HCT116 (cell line): ENCODE data around the gene ASIC3. TPM values are rescaled to one million over a fixed set of nuclear protein-coding genes. Genes with fewer than 3 reads are reported as not detected.

Experiments used
- ATAC-seq: fragments of 200-7000 bp; cut with Tn5 transposase; 2 replicates; pipeline ENCODE4 v1.9.1; 2020; ENCODE audit warnings: mild to moderate bottlenecking, moderate library complexity
- BruUV-seq: library from RNA; stranded (reverse); fragments of 400-500 nt; replicated peaks from 2 replicates; lab custom pipeline; 2021; lab: Mats Ljungman, UMichigan
- CTCF ChIA-PET: fragments of 300-600 bp; sonication (Branson Sonifier 250); formaldehyde crosslinking; loops from one replicate; lab custom pipeline; 2021; ENCODE audit warnings: antibody characterized with exemption; lab: Charles Lee
- POLR2A ChIA-PET: fragments of 300-600, 350-600 bp; sonication (Branson Sonifier 250); formaldehyde crosslinking; loops from one replicate; lab custom pipeline; 2021; ENCODE audit warnings: antibody characterized with exemption; lab: Charles Lee
- RAD21 ChIA-PET, 2 experiments: fragments of 300-600 bp; sonication (Branson Sonifier 250); formaldehyde crosslinking; loops; one replicate each; lab custom pipeline; 2023; ENCODE audit warnings: low total read pairs in 2 of 2; ENCODE audit not compliant: uncharacterized antibody in 2 of 2, unreplicated experiment in 2 of 2, low non-redundant PET in 1 of 2; lab: Charles Lee
- DNase-seq: peaks from one replicate; pipeline ENCODE4 v3.0.0-alpha.2; 2010; ENCODE audit warnings: low read depth, low spot score
- H2AFZ ChIP-seq: fragments of 200-600 bp; shearing (Covaris generic), sonication (generic); 2 replicates; pipeline ENCODE4 v1.6.1; 2017; ENCODE audit warnings: low read depth, mixed run types, mixed read lengths, antibody characterized with exemption, low read length; ENCODE audit not compliant: poor library complexity, severe bottlenecking
- H3K27ac ChIP-seq: 2 replicates; pipeline ENCODE4 v1.5.1; 2012; ENCODE audit warnings: low read depth, low read length
- H3K27me3 ChIP-seq: fragments of 200-600 bp; sonication (generic); 2 replicates; pipeline ENCODE4 v1.6.1; 2016; ENCODE audit warnings: mixed run types, low read length, mixed read lengths; ENCODE audit not compliant: insufficient read depth
- H3K36me3 ChIP-seq, 2 experiments: fragments of 200-500 bp in 1 of 2; fragments of 200-600 bp in 1 of 2; sonication (Bioruptor generic) in 1 of 2; sonication (generic) in 1 of 2; 2 replicates each; pipeline versions ENCODE4 v1.5.1 to v1.6.1; 2014 to 2016; ENCODE audit warnings: low read length in 2 of 2, inconsistent platforms in 1 of 2, mixed read lengths in 1 of 2, mixed run types in 1 of 2; ENCODE audit not compliant: insufficient read depth in 2 of 2, control insufficient read depth in 1 of 2
- H3K4me1 ChIP-seq, 2 experiments: fragments of 200-600 bp in 1 of 2; sonication (generic) in 1 of 2; 2 replicates each; pipeline versions ENCODE4 v1.5.1 to v1.6.1; 2012 to 2017; ENCODE audit warnings: low read length in 2 of 2, inconsistent platforms in 1 of 2, mild to moderate bottlenecking in 1 of 2, mixed read lengths in 1 of 2, mixed run types in 1 of 2, moderate library complexity in 1 of 2; ENCODE audit not compliant: insufficient read depth in 2 of 2, control insufficient read depth in 1 of 2
- H3K4me2 ChIP-seq: fragments of 200-600 bp; sonication (generic); 2 replicates; pipeline ENCODE4 v1.6.1; 2017; ENCODE audit warnings: mixed run types, low read length, mixed read lengths
- H3K4me3 ChIP-seq, 2 experiments: fragments of 200-600 bp in 1 of 2; sonication (generic) in 1 of 2; replicated peaks in 1 of 2; 2 replicates each; pipeline ENCODE4 v1.5.1; 2011 to 2016; ENCODE audit warnings: low read length in 2 of 2, control low read depth in 1 of 2, low read depth in 1 of 2, mild to moderate bottlenecking in 1 of 2, mixed read lengths in 1 of 2, mixed run types in 1 of 2
- H3K79me2 ChIP-seq: fragments of 200-600 bp; sonication (generic); 2 replicates; pipeline ENCODE4 v1.6.1; 2017; ENCODE audit warnings: mild to moderate bottlenecking, mixed run types, low read length, moderate library complexity, mixed read lengths; ENCODE audit not compliant: insufficient read depth
- H3K9ac ChIP-seq: fragments of 200-600 bp; sonication (generic); 2 replicates; pipeline ENCODE4 v1.6.1; 2016; ENCODE audit warnings: low read length, mixed read lengths
- H3K9me2 ChIP-seq: fragments of 200-600 bp; sonication (generic), shearing (Covaris generic); 2 replicates; pipeline ENCODE4 v1.6.1; 2017; ENCODE audit warnings: mixed run types, mild to moderate bottlenecking, moderate library complexity; ENCODE audit not compliant: insufficient read depth
- H3K9me3 ChIP-seq, 2 experiments: fragments of 200-500 bp in 1 of 2; fragments of 200-600 bp in 1 of 2; sonication (Bioruptor generic) in 1 of 2; sonication (generic) in 1 of 2; 2 replicates each; pipeline ENCODE4 v1.6.1; 2014 to 2017; ENCODE audit warnings: low read length in 2 of 2, mixed read lengths in 2 of 2, inconsistent platforms in 1 of 2, low read depth in 1 of 2, mild to moderate bottlenecking in 1 of 2, mixed run types in 1 of 2, moderate library complexity in 1 of 2; ENCODE audit not compliant: control insufficient read depth in 1 of 2, insufficient read depth in 1 of 2
- H4K20me1 ChIP-seq: fragments of 200-600 bp; sonication (generic), shearing (Covaris generic); 2 replicates; pipeline ENCODE4 v1.6.1; 2017; ENCODE audit warnings: mixed run types, mild to moderate bottlenecking, moderate library complexity; ENCODE audit not compliant: insufficient read depth
- CBX3 ChIP-seq: IDR thresholded peaks from 2 replicates; pipeline ENCODE4 v1.6.1; 2012; ENCODE audit warnings: low read depth
- CEBPB ChIP-seq: IDR thresholded peaks from 2 replicates; pipeline ENCODE4 v1.6.1; 2012; ENCODE audit warnings: low read depth
- EGR1 ChIP-seq: IDR thresholded peaks from 2 replicates; pipeline ENCODE4 v1.6.1; 2012; ENCODE audit warnings: low read depth
- ELF1 ChIP-seq: IDR thresholded peaks from 2 replicates; pipeline ENCODE4 v1.6.1; 2012; ENCODE audit warnings: low read depth, borderline replicate concordance
- EZH2 ChIP-seq: fragments of 200-600 bp; sonication (generic); IDR thresholded peaks from 2 replicates; pipeline ENCODE4 v1.6.1; 2017; ENCODE audit warnings: antibody characterized with exemption, mixed run types
- EZH2phosphoT487 ChIP-seq: fragments of 200-600 bp; IDR thresholded peaks from 2 replicates; pipeline ENCODE4 v1.6.1; 2018; ENCODE audit warnings: antibody characterized with exemption, borderline replicate concordance
- FOSL1 ChIP-seq: IDR thresholded peaks from 2 replicates; pipeline ENCODE4 v1.6.1; 2012; ENCODE audit warnings: low read depth
- POLR2A ChIP-seq: IDR thresholded peaks from 2 replicates; pipeline ENCODE4 v1.7.0; 2011; ENCODE audit warnings: borderline replicate concordance; ENCODE audit not compliant: insufficient read depth, insufficient read length; ENCODE audit errors: extremely low read depth
- POLR2AphosphoS5 ChIP-seq: IDR thresholded peaks from 2 replicates; pipeline ENCODE4 v1.6.1; 2011; ENCODE audit warnings: mild to moderate bottlenecking, low read depth, low read length, moderate library complexity
- REST ChIP-seq: IDR thresholded peaks from 2 replicates; pipeline ENCODE4 v1.6.1; 2012; ENCODE audit warnings: low read depth
- SIN3A ChIP-seq: IDR thresholded peaks from 2 replicates; pipeline ENCODE4 v1.6.1; 2012; ENCODE audit warnings: low read depth
- SRF ChIP-seq: IDR thresholded peaks from 2 replicates; pipeline ENCODE4 v1.6.1; 2012; ENCODE audit warnings: low read depth
- ZBTB33 ChIP-seq: IDR thresholded peaks from 2 replicates; pipeline ENCODE4 v1.6.1; 2011; ENCODE audit warnings: mild to moderate bottlenecking, low read length, moderate library complexity; ENCODE audit not compliant: insufficient replicate concordance; ENCODE audit errors: extremely low read depth
- ZFX ChIP-seq: fragments of 450-650 bp; IDR thresholded peaks from 2 replicates; pipeline ENCODE4 v1.6.1; 2017
- intact Hi-C: fragments of 100-400 bp; cut with micrococcal nuclease; formaldehyde crosslinking; loops from 2 replicates; pipeline ENCODE4 v1.10.0; 2022
- total RNA-seq: library from RNA; stranded (reverse); gene quantifications from one replicate; pipeline ENCODE4 v1.2.1, GENCODE V29; 2021; ENCODE audit not compliant: unreplicated experiment
- TF ChIP-seq, protein P1 (sequence below): IDR thresholded peaks from 2 replicates; pipeline ENCODE4 v1.6.1; 2012

ASIC3 gene
- total RNA-seq, 1 experiment from 2014 or later, result 4.4 TPM

DNA sequence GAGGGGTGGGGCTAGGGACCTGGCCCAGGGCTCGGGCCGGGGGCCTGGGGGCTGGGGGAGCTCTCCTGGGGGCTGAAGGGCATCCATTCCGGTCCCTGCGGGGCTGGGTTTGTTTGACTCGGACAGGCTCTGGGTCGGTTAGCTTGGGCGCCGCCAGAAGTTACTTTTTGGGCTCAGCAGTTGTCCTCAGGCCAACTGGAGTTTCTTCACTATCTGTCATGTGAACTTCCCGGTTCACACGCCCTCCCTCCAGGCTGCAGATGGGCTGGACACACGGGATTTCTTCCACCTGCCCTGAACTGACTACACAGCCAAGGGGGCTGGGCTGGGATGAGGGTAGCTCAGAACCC lies 14.9 kb downstream of the ASIC3 start:
- Histone ChIP-seq H2AFZ (no peak overlapping the region), H3K4me1 (peaks cover 22 to 43% of the 10 kb centered on the region in 2 experiments), H3K4me3 (peak overlapping the region; percentile 81 to 90), H3K9me2 (no peaks in the 10 kb centered on the region), H3K9me3 (no peaks in the 10 kb centered on the region), H3K27me3 (no peaks in the 10 kb centered on the region), H3K4me2 (peak overlapping the region; percentile 95), H3K36me3 (peaks cover 23 to 27% of the 10 kb centered on the region in 2 experiments), H3K9ac (peak overlapping the region; percentile 91), H3K79me2 (peaks cover 72% of the 10 kb centered on the region), H3K27ac (peak overlapping the region; percentile 87), H4K20me1 (no peaks in the 10 kb centered on the region)
- no TSS peak for BruUV-seq
- ATAC-seq, result no peak
- ChIA-PET CTCF (interaction anchor here (1.4 to 2.1 kb wide), 4 partner anchors 35 to 50 kb away, joined by 3 to 8 read pairs (median 7); partner anchors contain the start of gene ABCB8), RAD21 (interaction anchor here in 1 of 2 experiments (0.6 to 1.4 kb wide), 3 partner anchors 16 to 50 kb away, joined by 3 to 6 read pairs (median 4); partner anchors contain the start of gene ABCB8), POLR2A (interaction anchor here (1.1 to 1.7 kb wide), 5 partner anchors 9 to 54 kb away, joined by 3 to 11 read pairs (median 9); partner anchors contain the start of genes AGAP3, FASTK and TMUB1)
- intact Hi-C loops, result no loop called here
- no peak for TF ChIP-seq ZBTB33
- no peak for TF ChIP-seq SIN3A
- TF ChIP-seq ELF1, result no peak
- TF ChIP-seq, protein P1, sequence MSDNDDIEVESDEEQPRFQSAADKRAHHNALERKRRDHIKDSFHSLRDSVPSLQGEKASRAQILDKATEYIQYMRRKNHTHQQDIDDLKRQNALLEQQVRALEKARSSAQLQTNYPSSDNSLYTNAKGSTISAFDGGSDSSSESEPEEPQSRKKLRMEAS, result no peak
- DNase-seq, result no peak

- no peak overlapping the region for H3K27ac ChIP-seq
- no peaks in the 10 kb centered on the region for H3K9me2 ChIP-seq
- H3K36me3 ChIP-seq, result peaks cover 30 to 34% of the 10 kb centered on the region in 2 experiments
- no peak for DNase-seq
- H3K9ac ChIP-seq, result no peak overlapping the region
- H3K27me3 ChIP-seq, result no peaks in the 10 kb centered on the region
- H4K20me1 ChIP-seq, result no peaks in the 10 kb centered on the region
- ChIA-PET RAD21 (no interaction called here), POLR2A (no interaction called here), CTCF (no interaction called here)
- ATAC-seq, result no peak
- no peaks in the 10 kb centered on the region for H3K9me3 ChIP-seq
- no peak overlapping the region for H3K4me2 ChIP-seq
- peaks cover 79% of the 10 kb centered on the region for H3K79me2 ChIP-seq
- H3K4me1 ChIP-seq, result peaks cover 15 to 32% of the 10 kb centered on the region in 2 experiments
- H3K4me3 ChIP-seq, result no peak overlapping the region
- BruUV-seq, result no TSS peak
- H2AFZ ChIP-seq, result no peak overlapping the region
- intact Hi-C loops, result no loop called here
- TF ChIP-seq EZH2 (no peak), REST (no peak), EGR1 (no peak), SRF (no peak), POLR2AphosphoS5 (no peak), CBX3 (no peak), CEBPB (no peak), EZH2phosphoT487 (no peak), POLR2A (no peak), FOSL1 (no peak), ZFX (no peak)
These were observed 16.1 kb downstream of the ASIC3 start for GRCh38 chr7:151064454-151064853.
